ENCODE data around the gene IFNA6. TPM values are rescaled to one million over a fixed set of nuclear protein-coding genes. Genes with fewer than 3 reads are reported as not detected.

The IFNA6 gene
- total RNA-seq, 1 donor from 2014 or later = not detected

GRCh38 chr9:21317956-21318923 is 32.4 kb downstream of the IFNA6 start:
- Histone ChIP-seq H3K4me3 (no peak overlapping the region), H3K79me2 (ENCODE audit: low read depth) (no peaks in the 10 kb centered on the region), H2AFZ (replicated peaks) (peak overlapping the region; percentile 77), H3K4me2 (no peak overlapping the region), H3K27ac (no peak overlapping the region), H3K36me3 (no peaks in the 10 kb centered on the region), H3K9me3 (ENCODE audit: low read depth) (no peaks in the 10 kb centered on the region), H3F3A (ENCODE audit: low read depth) (no peaks in the 10 kb centered on the region), H3K27me3 (peaks cover 33% of the 10 kb centered on the region), H3K4me1 (no peaks in the 10 kb centered on the region), H3K9ac (no peak overlapping the region), H4K20me1 (ENCODE audit: low read depth) (no peaks in the 10 kb centered on the region)
- Mint-ChIP-seq H3K27me3 (ENCODE audit: insufficient read depth, low read depth) (no peaks in the 10 kb centered on the region), H3K36me3 (peaks cover 4% of the 10 kb centered on the region), H3K4me1 (peaks cover 5% of the 10 kb centered on the region), H3K9me3 (no peaks in the 10 kb centered on the region), H3K4me3 (no peak overlapping the region), H3K27ac (peak overlapping the region; percentile 9)
- no peak for TF ChIP-seq EZH2 (IDR thresholded peaks at IDR 0.05)
- no peak for TF ChIP-seq EZH2phosphoT487 (IDR thresholded peaks at IDR 0.05)
- peak; percentile 68 for TF ChIP-seq CTCF (IDR thresholded peaks at IDR 0.05)
- peak; percentile 62 for DNase-seq (ENCODE audit: low spot score)

- H2AFZ ChIP-seq (replicated peaks) = no peak overlapping the region
- no peak overlapping the region for H3K27ac Mint-ChIP-seq
- no peaks in the 10 kb centered on the region for H3K36me3 ChIP-seq
- no peaks in the 10 kb centered on the region for H3K9me3 ChIP-seq (ENCODE audit: low read depth)
- peaks cover 33% of the 10 kb centered on the region for H3K27me3 ChIP-seq
- no peaks in the 10 kb centered on the region for H3K27me3 Mint-ChIP-seq (ENCODE audit: insufficient read depth, low read depth)
- TF ChIP-seq EZH2phosphoT487 (IDR thresholded peaks at IDR 0.05) (no peak), CTCF (IDR thresholded peaks at IDR 0.05) (no peak), EZH2 (IDR thresholded peaks at IDR 0.05) (no peak)
- no peaks in the 10 kb centered on the region for H3K79me2 ChIP-seq (ENCODE audit: low read depth)
- DNase-seq (ENCODE audit: low spot score) = no peak
- no peak overlapping the region for H3K27ac ChIP-seq
- no peak overlapping the region for H3K4me2 ChIP-seq
- no peak overlapping the region for H3K4me3 ChIP-seq
- no peaks in the 10 kb centered on the region for H3K36me3 Mint-ChIP-seq
- H3K9ac ChIP-seq = no peak overlapping the region
- no peaks in the 10 kb centered on the region for H4K20me1 ChIP-seq (ENCODE audit: low read depth)
- H3K4me3 Mint-ChIP-seq = no peak overlapping the region
- no peaks in the 10 kb centered on the region for H3F3A ChIP-seq (ENCODE audit: low read depth)
- H3K4me1 Mint-ChIP-seq = peaks cover 5% of the 10 kb centered on the region
- H3K9me3 Mint-ChIP-seq = no peaks in the 10 kb centered on the region
- no peaks in the 10 kb centered on the region for H3K4me1 ChIP-seq
These were observed 33.8 kb downstream of the IFNA6 start for GRCh38 chr9:21316860-21317259.

GRCh38 chr9:21316032-21316842 is 34.5 kb downstream of the IFNA6 start:
- no peak for TF ChIP-seq EZH2 (IDR thresholded peaks at IDR 0.05)
- no peak for TF ChIP-seq EZH2phosphoT487 (IDR thresholded peaks at IDR 0.05)
- no peak for TF ChIP-seq CTCF (IDR thresholded peaks at IDR 0.05)
- no peak overlapping the region for H3K4me3 Mint-ChIP-seq
- no peaks in the 10 kb centered on the region for H4K20me1 ChIP-seq (ENCODE audit: low read depth)
- H3K9me3 Mint-ChIP-seq = peaks cover 2% of the 10 kb centered on the region
- H3K79me2 ChIP-seq (ENCODE audit: low read depth) = no peaks in the 10 kb centered on the region
- H3K4me3 ChIP-seq = no peak overlapping the region
- no peak overlapping the region for H3K9ac ChIP-seq
- H2AFZ ChIP-seq (replicated peaks) = no peak overlapping the region
- H3K27ac ChIP-seq = no peak overlapping the region
- H3K27ac Mint-ChIP-seq = no peak overlapping the region
- peaks cover 5% of the 10 kb centered on the region for H3K4me1 Mint-ChIP-seq
- H3K36me3 ChIP-seq = no peaks in the 10 kb centered on the region
- no peaks in the 10 kb centered on the region for H3K27me3 Mint-ChIP-seq (ENCODE audit: insufficient read depth, low read depth)
- H3K9me3 ChIP-seq (ENCODE audit: low read depth) = no peaks in the 10 kb centered on the region
- no peaks in the 10 kb centered on the region for H3K4me1 ChIP-seq
- no peaks in the 10 kb centered on the region for H3K36me3 Mint-ChIP-seq
- no peak for DNase-seq (ENCODE audit: low spot score)
- H3F3A ChIP-seq (ENCODE audit: low read depth) = no peaks in the 10 kb centered on the region
- peaks cover 33% of the 10 kb centered on the region for H3K27me3 ChIP-seq
- H3K4me2 ChIP-seq = no peak overlapping the region
